Calu3 (cell line): ENCODE data around the gene ELL. TPM values are rescaled to one million over a fixed set of nuclear protein-coding genes. Genes with fewer than 3 reads are reported as not detected.

Experiments
- BruUV-seq: library from RNA; stranded (reverse); fragments of 400-500 nt; replicated peaks from 2 replicates; lab custom pipeline; 2021; lab: Mats Ljungman, UMichigan
- CTCF ChIA-PET: fragments of 300-600 bp; sonication (Branson Sonifier 250); formaldehyde crosslinking; loops from one replicate; lab custom pipeline; 2022; ENCODE audit warnings: antibody characterized with exemption; lab: Charles Lee
- DNase-seq: peaks from one replicate; pipeline ENCODE4 v3.0.0; 2022
- H3K27ac Mint-ChIP-seq: one replicate; pipeline ENCODE4 v1.8.0; 2022; ENCODE audit warnings: mixed read lengths; ENCODE audit not compliant: unreplicated experiment
- H3K27me3 Mint-ChIP-seq: one replicate; pipeline ENCODE4 v1.8.0; 2022; ENCODE audit warnings: mixed read lengths; ENCODE audit not compliant: unreplicated experiment
- H3K36me3 Mint-ChIP-seq: one replicate; pipeline ENCODE4 v1.8.0; 2022; ENCODE audit warnings: mild to moderate bottlenecking, moderate library complexity, mixed read lengths; ENCODE audit not compliant: insufficient read depth, unreplicated experiment
- H3K4me1 Mint-ChIP-seq: one replicate; pipeline ENCODE4 v1.8.0; 2022; ENCODE audit warnings: mild to moderate bottlenecking, low read depth, mixed read lengths; ENCODE audit not compliant: unreplicated experiment
- H3K4me3 Mint-ChIP-seq: one replicate; pipeline ENCODE4 v1.8.0; 2022; ENCODE audit warnings: mild to moderate bottlenecking, low read depth, moderate library complexity, mixed read lengths; ENCODE audit not compliant: unreplicated experiment
- H3K9me3 Mint-ChIP-seq: one replicate; pipeline ENCODE4 v1.8.0; 2022; ENCODE audit warnings: low read depth, mixed read lengths; ENCODE audit not compliant: unreplicated experiment
- CTCF ChIP-seq: fragments of 200-600 bp; IDR thresholded peaks from one replicate; pipeline ENCODE4 v1.8.0; 2022; ENCODE audit warnings: antibody characterized with exemption; ENCODE audit not compliant: unreplicated experiment
- intact Hi-C: fragments of 100-400 bp; cut with micrococcal nuclease; formaldehyde crosslinking; loops from one replicate; pipeline ENCODE4 v1.10.0; 2022; ENCODE audit not compliant: unreplicated experiment
- total RNA-seq: library from RNA; stranded (reverse); gene quantifications from 2 replicates; pipeline ENCODE4 v1.2.3, GENCODE V29; 2022

ELL gene
- total RNA-seq, 1 experiment from 2014 or later, result 11.0 TPM

- BruUV-seq, result no TSS peak
- intact Hi-C loops, result loop anchor here (10.0 kb wide), 1 partner anchor 109 kb away; the partner anchor contains the start of gene UBA52
- Mint-ChIP-seq H3K4me3 (no peak overlapping the region), H3K36me3 (peaks cover 16% of the 10 kb centered on the region), H3K27ac (no peak overlapping the region), H3K4me1 (peaks cover 17% of the 10 kb centered on the region), H3K27me3 (no peaks in the 10 kb centered on the region), H3K9me3 (no peaks in the 10 kb centered on the region)
- TF ChIP-seq CTCF, result no peak
- CTCF ChIA-PET, result no interaction called here
- no peak for DNase-seq
These were observed 56.5 kb downstream of the ELL start for GRCh38 chr19:18465214-18465963.

- CTCF ChIA-PET, result no interaction called here
- TF ChIP-seq CTCF, result no peak
- intact Hi-C loops, result loop anchor here (10.0 kb wide), 1 partner anchor 110 kb away; the partner anchor contains the start of gene UBA52
- Mint-ChIP-seq H3K36me3 (peaks cover 12% of the 10 kb centered on the region), H3K4me3 (no peak overlapping the region), H3K27ac (no peak overlapping the region), H3K4me1 (peaks cover 17% of the 10 kb centered on the region), H3K27me3 (no peaks in the 10 kb centered on the region), H3K9me3 (no peaks in the 10 kb centered on the region)
- no TSS peak for BruUV-seq
- DNase-seq, result no peak
These were observed 57.2 kb downstream of the ELL start for GRCh38 chr19:18464646-18465045.

GRCh38 chr19:18461471-18461870 lies 60.4 kb downstream of the ELL start:
- intact Hi-C loops, result loop anchor here (10.0 kb wide), 1 partner anchor 113 kb away; the partner anchor contains the start of gene UBA52
- Mint-ChIP-seq H3K27ac (no peak overlapping the region), H3K4me3 (no peak overlapping the region), H3K9me3 (no peaks in the 10 kb centered on the region), H3K36me3 (peaks cover 14% of the 10 kb centered on the region), H3K4me1 (no peaks in the 10 kb centered on the region), H3K27me3 (no peaks in the 10 kb centered on the region)
- TF ChIP-seq CTCF, result no peak
- no peak for DNase-seq
- BruUV-seq, result no TSS peak
- CTCF ChIA-PET, result interaction anchor here (0.7 to 2.1 kb wide), 3 partner anchors 10 to 58 kb away, joined by 3 to 11 read pairs (median 5); no protein-coding TSS in a partner anchor

GRCh38 chr19:18460900-18461299 lies 61.0 kb downstream of the ELL start:
- BruUV-seq, result no TSS peak
- intact Hi-C loops, result loop anchor here (10.0 kb wide), 1 partner anchor 114 kb away; the partner anchor contains the start of gene UBA52
- peaks cover 19% of the 10 kb centered on the region for H3K36me3 Mint-ChIP-seq
- CTCF ChIA-PET, result no interaction called here
- H3K27me3 Mint-ChIP-seq, result no peaks in the 10 kb centered on the region
- H3K27ac Mint-ChIP-seq, result no peak overlapping the region
- no peaks in the 10 kb centered on the region for H3K9me3 Mint-ChIP-seq
- no peaks in the 10 kb centered on the region for H3K4me1 Mint-ChIP-seq
- no peak overlapping the region for H3K4me3 Mint-ChIP-seq
- DNase-seq, result no peak
- TF ChIP-seq CTCF, result no peak
